OCI-LY7 (cell line): ENCODE measurements around the gene PNLIPRP3. TPM values are rescaled to one million over a fixed set of nuclear protein-coding genes. Genes with fewer than 3 reads are reported as not detected.

Experiments
- Bru-seq: library from RNA; stranded (reverse); fragments of 400-500 nt; gene quantifications from one replicate; lab custom pipeline; 2021; lab: Mats Ljungman, UMichigan
- BruChase-seq, 2 experiments: library from RNA; stranded (reverse); fragments of 400-500 nt; gene quantifications; one replicate each; lab custom pipeline; 2021; lab: Mats Ljungman, UMichigan
- BruUV-seq: library from RNA; stranded (reverse); fragments of 400-500 nt; replicated peaks from 2 replicates; lab custom pipeline; 2021; lab: Mats Ljungman, UMichigan
- CTCF ChIA-PET: fragments of 300-600 bp; sonication (Branson Sonifier 250); formaldehyde crosslinking; loops from one replicate; lab custom pipeline; 2022; ENCODE audit warnings: antibody characterized with exemption; ENCODE audit not compliant: unreplicated experiment; lab: Charles Lee
- POLR2A ChIA-PET: fragments of 300-600 bp; sonication (Branson Sonifier 250); formaldehyde crosslinking; loops from one replicate; lab custom pipeline; 2022; ENCODE audit warnings: antibody characterized with exemption; lab: Charles Lee
- DNase-seq: peaks from one replicate; pipeline ENCODE4 v3.0.0-alpha.2; 2015; ENCODE audit warnings: low spot score
- H2AFZ ChIP-seq: fragments of 200-600 bp; sonication (generic), shearing (Covaris generic); 2 replicates; pipeline ENCODE4 v1.6.1; 2014; ENCODE audit warnings: mild to moderate bottlenecking, antibody characterized with exemption, low read length, moderate library complexity
- H3K27ac ChIP-seq: fragments of 200-600 bp; sonication (generic); 2 replicates; pipeline ENCODE4 v1.5.1; 2014; ENCODE audit warnings: mixed run types, low read depth, mild to moderate bottlenecking, moderate library complexity, low read length, inconsistent platforms; ENCODE audit not compliant: poor library complexity, severe bottlenecking
- H3K36me3 ChIP-seq: fragments of 200-600 bp; sonication (generic); 2 replicates; pipeline ENCODE4 v1.6.1; 2014; ENCODE audit warnings: mild to moderate bottlenecking, antibody characterized with exemption, low read length, moderate library complexity, mixed read lengths; ENCODE audit not compliant: insufficient read depth
- H3K4me1 ChIP-seq: fragments of 200-600 bp; sonication (generic); 2 replicates; pipeline ENCODE4 v1.5.1; 2014; ENCODE audit warnings: mild to moderate bottlenecking, low read length; ENCODE audit not compliant: insufficient read depth, poor library complexity, severe bottlenecking
- H3K4me2 ChIP-seq: fragments of 200-600 bp; sonication (generic); 2 replicates; pipeline ENCODE4 v1.6.1; 2014; ENCODE audit warnings: mild to moderate bottlenecking, low read length
- H3K4me3 ChIP-seq: fragments of 200-600 bp; sonication (generic); 2 replicates; pipeline ENCODE4 v1.5.1; 2014; ENCODE audit warnings: mild to moderate bottlenecking, low read depth, low read length; ENCODE audit not compliant: poor library complexity, severe bottlenecking
- H3K79me2 ChIP-seq: fragments of 200-600 bp; sonication (generic); 2 replicates; pipeline ENCODE4 v1.6.1; 2016; ENCODE audit warnings: low read depth, mild to moderate bottlenecking, low read length, moderate library complexity, mixed read lengths; ENCODE audit not compliant: insufficient read depth
- H3K9me2 ChIP-seq: fragments of 200-600 bp; sonication (generic); 2 replicates; pipeline ENCODE4 v1.6.1; 2016; ENCODE audit warnings: mild to moderate bottlenecking, low read length, mixed read lengths; ENCODE audit not compliant: insufficient read depth
- H3K9me3 ChIP-seq: fragments of 200-600 bp; sonication (generic); 2 replicates; pipeline ENCODE4 v1.6.1; 2014; ENCODE audit warnings: mild to moderate bottlenecking, mixed run types, low read length, mixed read lengths
- H4K20me1 ChIP-seq: fragments of 200-600 bp; sonication (generic); 2 replicates; pipeline ENCODE4 v1.6.1; 2014; ENCODE audit warnings: mild to moderate bottlenecking, antibody characterized with exemption, low read length, moderate library complexity, mixed read lengths; ENCODE audit not compliant: insufficient read depth
- CTCF ChIP-seq: fragments of 200-600 bp; sonication (generic); conservative IDR thresholded peaks from 2 replicates; pipeline ENCODE4 v1.5.1; 2014; ENCODE audit warnings: mild to moderate bottlenecking, antibody characterized with exemption, low read length, moderate library complexity, mixed read lengths
- EZH2phosphoT487 ChIP-seq: fragments of 200-600 bp; sonication (generic); IDR thresholded peaks from 2 replicates; pipeline ENCODE4 v1.6.1; 2018; ENCODE audit warnings: low read depth, borderline replicate concordance, mild to moderate bottlenecking, mixed run types, antibody characterized with exemption, low read length, moderate library complexity, mixed read lengths
- intact Hi-C: fragments of 100-400 bp; cut with micrococcal nuclease; formaldehyde crosslinking; loops from one replicate; pipeline ENCODE4 v1.10.0; 2022; ENCODE audit not compliant: unreplicated experiment
- long read RNA-seq: library from polyadenylated mRNA; stranded (forward); transcript quantifications from one replicate; pipeline ENCODE4 v2.0.0, GENCODE V29; 2022
- total RNA-seq, 2 experiments: library from RNA; depleted of rRNA in 1 of 2; stranded (reverse); fragments of >200 nt in 1 of 2; shearing (Covaris generic) in 1 of 2; gene quantifications; 2 replicates each; pipeline ENCODE4 v1.2.3, GENCODE V29; 2014 to 2022

The PNLIPRP3 gene
- not detected in 2 replicates for total RNA-seq (2014; rRNA removed; shearing (Covaris generic))
- not detected in 2 replicates for total RNA-seq (2022)
- not detected for Bru-seq, nascent RNA
- BruChase-seq, experiment 1, labeled RNA remaining after a 6-hour chase: percentile 2 among the genes with signal in this experiment
- not detected for BruChase-seq, experiment 2, labeled RNA remaining after a 2-hour chase
- long read RNA-seq: 0 reads

- Histone ChIP-seq H3K36me3 (no peaks in the 10 kb centered on the region), H3K4me3 (no peak within 1 kb of the TSS), H3K4me1 (no peaks in the 10 kb centered on the region), H3K4me2 (no peak within 1 kb of the TSS), H3K79me2 (no peaks in the 10 kb centered on the region), H2AFZ (no peak within 1 kb of the TSS), H4K20me1 (no peaks in the 10 kb centered on the region), H3K27ac (no peak within 1 kb of the TSS), H3K9me3 (no peaks in the 10 kb centered on the region), H3K9me2 (no peaks in the 10 kb centered on the region)
- no TSS peak for BruUV-seq
- no peak for DNase-seq
- ChIA-PET CTCF (no interaction called here), POLR2A (no interaction called here)
- TF ChIP-seq EZH2phosphoT487 (no peak), CTCF (no peak)
- intact Hi-C loops: no loop called here
Observed at GRCh38 chr10:116427671-116428070, at the start of gene PNLIPRP3. Gene PNLIPRP3 (plus strand): TSS chr10:116427847. CDS start chr10:116428013, 166 bp downstream.

- TF ChIP-seq CTCF (no peak), EZH2phosphoT487 (no peak)
- intact Hi-C loops: loop anchor here (10.0 kb wide), 1 partner anchor 577 kb away; no protein-coding TSS in a partner anchor
- no peaks in the 10 kb centered on the region for H3K36me3 ChIP-seq
Observed at GRCh38 chr10:116382290-116382689, 45.4 kb upstream of the PNLIPRP3 start.

GRCh38 chr10:116385311-116385710 lies 42.3 kb upstream of the PNLIPRP3 start:
- no peaks in the 10 kb centered on the region for H3K36me3 ChIP-seq
- intact Hi-C loops: loop anchor here (10.0 kb wide), 1 partner anchor 581 kb away; no protein-coding TSS in a partner anchor
- H3K9me3 ChIP-seq: no peaks in the 10 kb centered on the region
- H3K4me1 ChIP-seq: no peaks in the 10 kb centered on the region
- CTCF ChIA-PET: no interaction called here
- no peaks in the 10 kb centered on the region for H4K20me1 ChIP-seq
- no peak for DNase-seq
- TF ChIP-seq CTCF (no peak), EZH2phosphoT487 (no peak)
- POLR2A ChIA-PET: interaction anchor here (0.5 kb wide), 1 partner anchor 520 kb away, joined by 3 read pairs; no protein-coding TSS in a partner anchor
- no peak overlapping the region for H3K4me3 ChIP-seq
- no peaks in the 10 kb centered on the region for H3K79me2 ChIP-seq
- no peak overlapping the region for H3K4me2 ChIP-seq
- no peaks in the 10 kb centered on the region for H3K9me2 ChIP-seq
- BruUV-seq: no TSS peak
- H2AFZ ChIP-seq: no peak overlapping the region
- H3K27ac ChIP-seq: no peak overlapping the region

More at GRCh38 chr10:116382290-116382689, 45.4 kb upstream of the PNLIPRP3 start:
- POLR2A ChIA-PET: no interaction called here
- no peak overlapping the region for H3K4me3 ChIP-seq
- no peak overlapping the region for H3K27ac ChIP-seq
- DNase-seq: no peak
- H2AFZ ChIP-seq: no peak overlapping the region
- CTCF ChIA-PET: no interaction called here
- H3K4me2 ChIP-seq: no peak overlapping the region
- no peaks in the 10 kb centered on the region for H3K4me1 ChIP-seq
- H3K9me3 ChIP-seq: no peaks in the 10 kb centered on the region
- H4K20me1 ChIP-seq: no peaks in the 10 kb centered on the region
- H3K9me2 ChIP-seq: no peaks in the 10 kb centered on the region
- no peaks in the 10 kb centered on the region for H3K79me2 ChIP-seq
- no TSS peak for BruUV-seq
